Measurements from ENCODE around the gene TAF9. TPM values are rescaled to one million over a fixed set of nuclear protein-coding genes. Genes with fewer than 3 reads are reported as not detected.

TAF9 gene
- total RNA-seq (2021; ENCODE audit: unreplicated experiment) (142 TPM), Bru-seq, nascent RNA (percentile 98 among the genes with signal in this experiment), BruChase-seq, experiment 1, labeled RNA remaining after a 2-hour chase (percentile 99 among the genes with signal in this experiment), BruChase-seq, experiment 2, labeled RNA remaining after a 6-hour chase (percentile 100 among the genes with signal in this experiment)
- 97.8 TPM for polyA plus RNA-seq (2012; ENCODE audit: insufficient read length)
- long read RNA-seq, transcript TAF9-207 (3 exons, 761 nt), result minor isoform, 5 of 221 reads
- long read RNA-seq, transcript TAF9-201 (3 exons, 1,283 nt), result major isoform, 191 of 221 reads
- long read RNA-seq, transcript TAF9-202 (3 exons, 1,461 nt), result minor isoform, 7 of 221 reads
- long read RNA-seq, partial matches to known transcripts, result 3 of 221 reads
- long read RNA-seq, other reads (novel, unspliced or antisense), result 9 of 221 reads

- peak; percentile 95 for TF ChIP-seq POLR2AphosphoS5 (IDR thresholded peaks at IDR 0.05; ENCODE audit: low read depth, low read length)
- peak; percentile 93; the same call in 1 of the 2 replicates for TF ChIP-seq SIN3A (IDR thresholded peaks at IDR 0.05; ENCODE audit: borderline replicate concordance, insufficient read depth, low read depth, low read length)
- no peak for TF ChIP-seq TCF7L2 (IDR thresholded peaks at IDR 0.05; ENCODE audit: low read depth, low read length)
Measured at GRCh38 chr5:69369340-69370121, at the start of gene TAF9, which contains the start of the genes AK6 and RAD17. Gene TAF9 (minus strand): TSS chr5:69369520. CDS start chr5:69365737, 3,783 bp downstream. Gene AK6 (minus strand): TSS chr5:69369520. CDS start chr5:69369490, 30 bp downstream. Gene RAD17 (plus strand): TSS chr5:69369818. CDS start chr5:69372209, 2,391 bp downstream.

GRCh38 chr5:69418554-69418953, 49.2 kb upstream of the TAF9 start:
- Histone ChIP-seq H3K27me3 (ENCODE audit: control insufficient read depth, insufficient read depth, low read length) (no peaks in the 10 kb centered on the region), H3K27ac (ENCODE audit: low read length) (no peak overlapping the region), H3K4me1 (ENCODE audit: control insufficient read depth, insufficient read depth, low read length) (peaks cover 9% of the 10 kb centered on the region; the same call in 1 of the 2 replicates), H3K36me3 (ENCODE audit: control insufficient read depth, insufficient read depth, low read length) (no peaks in the 10 kb centered on the region; the same call in none of the 2 replicates), H3K4me3 (ENCODE audit: low read depth in 2 of 2, low read length in 2 of 2) (no peak overlapping the region), H3K9me3 (ENCODE audit: control insufficient read depth, insufficient read depth, low read depth, low read length) (no peaks in the 10 kb centered on the region)
- ATAC-seq, result no peak
- POLR2A ChIA-PET, result no interaction called here
- in situ Hi-C loops (cut with HindIII; ENCODE audit: low pct_unique_long_range_greater_than_20kb, low sequenced_read_pairs), result no loop called here
- intact Hi-C loops (cut with micrococcal nuclease; ENCODE audit: unreplicated experiment), result no loop called here
- no TSS peak for BruUV-seq (replicated peaks)
- no peak for DNase-seq (ENCODE audit: low read depth, low spot score)
- TF ChIP-seq REST (IDR thresholded peaks at IDR 0.05; ENCODE audit: insufficient read depth in 1 of 2, low read depth in 2 of 2, low read length in 1 of 2) (no peak), POLR2AphosphoS5 (IDR thresholded peaks at IDR 0.05; ENCODE audit: low read depth, low read length) (no peak), SIN3A (IDR thresholded peaks at IDR 0.05; ENCODE audit: borderline replicate concordance, insufficient read depth, low read depth, low read length) (no peak), TCF7L2 (IDR thresholded peaks at IDR 0.05; ENCODE audit: low read depth, low read length) (no peak), CTCF (IDR thresholded peaks at IDR 0.05) (no peak)
- CTCF ChIA-PET, result no interaction called here

More at GRCh38 chr5:69369340-69370121, at the start of gene TAF9, which contains the start of the genes AK6 and RAD17:
- H3K4me3 ChIP-seq (ENCODE audit: low read depth in 2 of 2, low read length in 2 of 2), result peak within 1 kb of the TSS; percentile 70 to 100
- peaks cover 22% of the 10 kb centered on the region for H3K36me3 ChIP-seq (ENCODE audit: control insufficient read depth, insufficient read depth, low read length)
- intact Hi-C loops (cut with micrococcal nuclease; ENCODE audit: unreplicated experiment) (loop anchor here (10.0 kb wide), 1 partner anchor 275 kb away; the partner anchor contains the start of gene SLC30A5), in situ Hi-C loops (cut with HindIII; ENCODE audit: low pct_unique_long_range_greater_than_20kb, low sequenced_read_pairs) (no loop called here)
- H3K4me1 ChIP-seq (ENCODE audit: control insufficient read depth, insufficient read depth, low read length), result peaks cover 29% of the 10 kb centered on the region; the same call in 1 of the 2 replicates
- ATAC-seq (peak; percentile 97), DNase-seq (ENCODE audit: low read depth, low spot score) (peak; percentile 88)
- POLR2A ChIA-PET, result interaction anchor here (1.0 kb wide), 1 partner anchor 10 kb away, joined by 3 read pairs; no protein-coding TSS in a partner anchor
- CTCF ChIA-PET, result no interaction called here
- no peaks in the 10 kb centered on the region for H3K27me3 ChIP-seq (ENCODE audit: control insufficient read depth, insufficient read depth, low read length)
- peak within 1 kb of the TSS; percentile 98 for H3K27ac ChIP-seq (ENCODE audit: low read length)
- BruUV-seq (replicated peaks), result no TSS peak
- H3K9me3 ChIP-seq (ENCODE audit: control insufficient read depth, insufficient read depth, low read depth, low read length), result no peaks in the 10 kb centered on the region

All from Panc1 (cell line).